Neural progenitor cell (in vitro differentiated cells): Measurements from ENCODE around the gene KLHL17. TPM values are rescaled to one million over a fixed set of nuclear protein-coding genes. Genes with fewer than 3 reads are reported as not detected.
"Not testable (repeated sequence)": the region's sequence is repeated elsewhere in the genome, so short reads cannot be mapped to it uniquely, and the experiment has no call there.

Experiments used
- DNase-seq: peaks from one replicate; pipeline ENCODE4 v3.0.0-alpha.2; 2016; ENCODE audit warnings: low spot score
- H2AFZ ChIP-seq: fragments of 200-600 bp; sonication (generic); replicated peaks from 2 replicates; pipeline ENCODE4 v1.6.1; 2016; ENCODE audit warnings: antibody characterized with exemption
- H3F3A ChIP-seq: fragments of 200-600 bp; sonication (generic); 2 replicates; pipeline ENCODE4 v1.6.1; 2016; ENCODE audit warnings: antibody characterized with exemption, low read depth
- H3K27ac ChIP-seq: fragments of 200-600 bp; sonication (generic); 2 replicates; pipeline ENCODE4 v1.5.1; 2016; ENCODE audit warnings: mild to moderate bottlenecking
- H3K27me3 ChIP-seq: fragments of 200-600 bp; sonication (generic); 2 replicates; pipeline ENCODE4 v1.6.1; 2016; ENCODE audit warnings: mild to moderate bottlenecking, moderate library complexity
- H3K36me3 ChIP-seq: fragments of 200-600 bp; sonication (generic); 2 replicates; pipeline ENCODE4 v1.5.1; 2016
- H3K4me1 ChIP-seq: fragments of 200-600 bp; sonication (generic); 2 replicates; pipeline ENCODE4 v1.6.1; 2016; ENCODE audit warnings: mixed run types
- H3K4me2 ChIP-seq: fragments of 200-600 bp; sonication (generic); 2 replicates; pipeline ENCODE4 v1.6.1; 2016
- H3K4me3 ChIP-seq: fragments of 200-600 bp; sonication (generic); 2 replicates; pipeline ENCODE4 v1.5.1; 2016
- H3K79me2 ChIP-seq: fragments of 200-600 bp; sonication (generic); 2 replicates; pipeline ENCODE4 v1.6.1; 2016; ENCODE audit warnings: low read depth
- H3K9ac ChIP-seq: fragments of 200-600 bp; sonication (generic); 2 replicates; pipeline ENCODE4 v1.6.1; 2016
- H3K9me3 ChIP-seq: fragments of 200-600 bp; sonication (generic); 2 replicates; pipeline ENCODE4 v1.5.1; 2016; ENCODE audit warnings: low read depth
- H4K20me1 ChIP-seq: fragments of 200-600 bp; sonication (generic); 2 replicates; pipeline ENCODE4 v1.6.1; 2016; ENCODE audit warnings: low read depth
- H3K27ac Mint-ChIP-seq: 3 replicates; pipeline ENCODE4 v1.8.0; 2021; ENCODE audit warnings: mixed read lengths
- H3K27me3 Mint-ChIP-seq: 2 replicates; pipeline ENCODE4 v1.8.0; 2022; ENCODE audit warnings: low read depth, mild to moderate bottlenecking, inconsistent platforms, moderate library complexity, mixed read lengths; ENCODE audit not compliant: insufficient read depth
- H3K36me3 Mint-ChIP-seq: 3 replicates; pipeline ENCODE4 v1.8.0; 2021; ENCODE audit warnings: mixed read lengths
- H3K4me1 Mint-ChIP-seq: 3 replicates; pipeline ENCODE4 v1.8.0; 2021; ENCODE audit warnings: mixed read lengths
- H3K4me3 Mint-ChIP-seq: 3 replicates; pipeline ENCODE4 v1.8.0; 2021; ENCODE audit warnings: mild to moderate bottlenecking, moderate library complexity, mixed read lengths
- H3K9me3 Mint-ChIP-seq: 3 replicates; pipeline ENCODE4 v1.8.0; 2020; ENCODE audit warnings: mixed read lengths
- EZH2 ChIP-seq: fragments of 200-600 bp; sonication (generic); IDR thresholded peaks from 2 replicates; pipeline ENCODE4 v1.6.1; 2017; ENCODE audit warnings: antibody characterized with exemption, mild to moderate bottlenecking, moderate library complexity
- EZH2phosphoT487 ChIP-seq: fragments of 200-600 bp; sonication (generic); IDR thresholded peaks from 2 replicates; pipeline ENCODE4 v1.6.1; 2017; ENCODE audit warnings: antibody characterized with exemption
- total RNA-seq: library from RNA; depleted of rRNA; stranded (reverse); fragments of >200 nt; gene quantifications from 2 replicates; pipeline ENCODE4 v1.2.3, GENCODE V29; 2015; ENCODE audit warnings: low replicate concordance
- TF ChIP-seq, protein P1 (sequence below): fragments of 200-600 bp; sonication (generic); IDR thresholded peaks from 2 replicates; pipeline ENCODE4 v1.5.1; 2017; ENCODE audit warnings: antibody characterized with exemption, mild to moderate bottlenecking

The KLHL17 gene
- total RNA-seq, 1 donor from 2014 or later, result 10.7 TPM

DNA sequence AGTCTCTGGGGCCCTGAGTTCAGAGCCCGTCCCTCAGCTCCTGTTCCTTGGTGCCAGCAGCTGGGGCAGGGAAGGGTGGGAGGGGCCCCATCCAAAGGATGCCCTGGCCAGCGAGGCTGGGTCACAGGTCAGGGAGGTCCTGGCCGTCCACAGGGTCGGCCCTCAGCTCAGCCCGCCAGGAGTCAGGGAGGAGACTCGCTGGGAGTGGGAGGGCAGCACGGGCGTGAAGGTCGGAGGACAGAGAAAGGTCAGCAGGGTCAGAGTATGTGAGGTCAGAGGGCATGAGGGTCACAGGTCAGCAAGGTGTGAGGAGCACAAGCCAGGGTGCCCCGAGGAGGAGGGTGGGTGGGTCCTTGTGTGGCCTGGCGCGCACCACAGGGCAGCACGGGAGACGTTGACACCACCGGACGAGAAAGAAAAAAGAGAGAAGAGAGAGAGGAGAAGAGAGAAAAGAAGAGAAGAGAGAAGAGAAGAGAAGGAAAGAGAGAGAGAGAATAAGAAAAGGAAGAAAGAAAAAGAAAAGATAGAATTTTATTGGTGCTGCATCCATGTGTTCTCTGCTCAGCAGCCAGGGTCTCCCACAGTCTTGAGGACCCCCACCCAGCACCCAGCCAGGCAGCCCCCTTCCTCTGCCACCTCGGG is 14.4 kb downstream of the KLHL17 start:
- Histone ChIP-seq H3K4me2 (no peak overlapping the region), H3K27me3 (peaks cover 67% of the 10 kb centered on the region), H3K9me3 (no peaks in the 10 kb centered on the region), H3K27ac (no peak overlapping the region), H3K79me2 (no peaks in the 10 kb centered on the region), H3K4me3 (no peak overlapping the region), H3F3A (peaks cover 7% of the 10 kb centered on the region), H3K36me3 (no peaks in the 10 kb centered on the region), H2AFZ (no peak overlapping the region), H4K20me1 (no peaks in the 10 kb centered on the region), H3K4me1 (no peaks in the 10 kb centered on the region), H3K9ac (no peak overlapping the region)
- Mint-ChIP-seq H3K27ac (no peak overlapping the region), H3K4me3 (peak overlapping the region; percentile 50), H3K9me3 (peaks cover 4% of the 10 kb centered on the region), H3K36me3 (peaks cover 3% of the 10 kb centered on the region), H3K27me3 (peaks cover 29% of the 10 kb centered on the region), H3K4me1 (peaks cover 8% of the 10 kb centered on the region)
- TF ChIP-seq EZH2phosphoT487 (no peak), EZH2 (no peak)
- TF ChIP-seq, protein P1, sequence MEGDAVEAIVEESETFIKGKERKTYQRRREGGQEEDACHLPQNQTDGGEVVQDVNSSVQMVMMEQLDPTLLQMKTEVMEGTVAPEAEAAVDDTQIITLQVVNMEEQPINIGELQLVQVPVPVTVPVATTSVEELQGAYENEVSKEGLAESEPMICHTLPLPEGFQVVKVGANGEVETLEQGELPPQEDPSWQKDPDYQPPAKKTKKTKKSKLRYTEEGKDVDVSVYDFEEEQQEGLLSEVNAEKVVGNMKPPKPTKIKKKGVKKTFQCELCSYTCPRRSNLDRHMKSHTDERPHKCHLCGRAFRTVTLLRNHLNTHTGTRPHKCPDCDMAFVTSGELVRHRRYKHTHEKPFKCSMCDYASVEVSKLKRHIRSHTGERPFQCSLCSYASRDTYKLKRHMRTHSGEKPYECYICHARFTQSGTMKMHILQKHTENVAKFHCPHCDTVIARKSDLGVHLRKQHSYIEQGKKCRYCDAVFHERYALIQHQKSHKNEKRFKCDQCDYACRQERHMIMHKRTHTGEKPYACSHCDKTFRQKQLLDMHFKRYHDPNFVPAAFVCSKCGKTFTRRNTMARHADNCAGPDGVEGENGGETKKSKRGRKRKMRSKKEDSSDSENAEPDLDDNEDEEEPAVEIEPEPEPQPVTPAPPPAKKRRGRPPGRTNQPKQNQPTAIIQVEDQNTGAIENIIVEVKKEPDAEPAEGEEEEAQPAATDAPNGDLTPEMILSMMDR, result no peak
- no peak for DNase-seq

DNA sequence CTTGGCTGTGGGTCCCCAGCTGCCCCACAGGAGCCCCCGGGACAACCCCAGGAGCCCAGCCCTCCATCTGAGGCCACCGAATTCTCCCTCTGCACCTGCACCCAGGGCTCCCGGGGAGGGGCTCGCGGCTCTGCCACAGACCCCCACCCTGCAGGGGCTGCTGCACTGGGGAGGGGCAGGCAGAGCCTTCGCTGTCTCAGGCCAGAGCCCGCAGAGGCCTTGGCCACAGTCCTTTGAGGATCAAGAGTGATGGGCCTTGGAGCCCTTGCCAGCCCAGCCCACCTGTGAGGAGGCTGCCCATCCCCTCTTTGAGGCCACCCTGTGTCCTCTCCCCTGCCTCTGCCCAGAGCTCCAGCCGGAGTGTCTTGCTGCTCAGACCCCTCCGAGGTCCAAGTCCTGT is 15.0 kb downstream of the KLHL17 start:
- DNase-seq, result no peak
- peaks cover 64% of the 10 kb centered on the region for H3K27me3 ChIP-seq
- Mint-ChIP-seq H3K27me3 (peaks cover 25% of the 10 kb centered on the region), H3K36me3 (peaks cover 3% of the 10 kb centered on the region), H3K9me3 (peaks cover 4% of the 10 kb centered on the region), H3K4me3 (peak overlapping the region; percentile 69), H3K27ac (no peak overlapping the region), H3K4me1 (peaks cover 8% of the 10 kb centered on the region)
- no peak overlapping the region for H2AFZ ChIP-seq
- H3K9ac ChIP-seq, result no peak overlapping the region
- H3F3A ChIP-seq, result peaks cover 7% of the 10 kb centered on the region
- H3K9me3 ChIP-seq, result no peaks in the 10 kb centered on the region
- no peak overlapping the region for H3K27ac ChIP-seq
- no peaks in the 10 kb centered on the region for H3K36me3 ChIP-seq
- H3K79me2 ChIP-seq, result no peaks in the 10 kb centered on the region
- H3K4me1 ChIP-seq, result no peaks in the 10 kb centered on the region
- H3K4me2 ChIP-seq, result no peak overlapping the region
- no peak for TF ChIP-seq EZH2
- no peak for TF ChIP-seq EZH2phosphoT487
- TF ChIP-seq, protein P1, result no peak
- H4K20me1 ChIP-seq, result no peaks in the 10 kb centered on the region
- H3K4me3 ChIP-seq, result no peak overlapping the region

DNA sequence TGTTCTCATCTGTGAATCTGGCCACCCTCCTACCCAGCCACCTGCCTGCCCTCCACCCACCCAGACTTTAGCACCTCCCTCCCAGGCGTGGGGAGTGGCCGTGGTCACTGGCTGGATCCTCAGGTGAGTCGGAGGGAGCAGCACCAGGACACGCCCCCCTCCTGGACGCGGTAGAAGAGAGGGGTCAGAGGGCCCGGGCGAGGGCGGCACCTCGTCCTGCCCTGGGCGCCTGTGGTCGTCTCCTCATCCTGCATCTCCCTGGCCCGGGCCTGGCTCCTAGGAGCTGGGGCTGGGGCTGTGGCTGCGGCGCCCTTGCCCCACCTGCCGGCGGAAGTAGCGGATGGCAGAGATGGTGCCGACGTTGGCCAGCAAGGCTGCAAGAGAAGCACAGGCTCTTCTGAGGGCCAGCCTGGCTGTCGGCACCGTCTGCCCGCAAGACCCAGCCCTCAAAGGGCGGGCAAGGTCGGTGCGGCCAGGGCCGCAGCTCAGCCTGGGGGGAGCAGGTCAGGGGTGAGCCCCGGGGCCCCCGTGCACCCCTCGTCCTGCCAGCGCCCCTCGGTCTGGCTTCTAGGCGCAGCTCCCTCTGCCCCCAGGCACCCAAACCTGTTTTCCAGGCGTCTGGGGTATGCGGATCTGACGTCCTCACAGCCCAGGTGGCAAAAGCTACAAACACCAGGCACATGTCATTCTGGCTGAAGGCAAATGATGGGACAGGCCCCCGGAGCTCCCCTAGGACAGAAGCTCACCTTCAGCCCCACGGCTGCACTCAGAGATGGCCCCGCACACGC is 15.7 kb downstream of the KLHL17 start:
- no peaks in the 10 kb centered on the region for H3K9me3 ChIP-seq
- no peaks in the 10 kb centered on the region for H3K36me3 ChIP-seq
- H3K4me3 ChIP-seq, result peak overlapping the region; percentile 26
- peaks cover 8% of the 10 kb centered on the region for H3K4me1 Mint-ChIP-seq
- H3K4me2 ChIP-seq, result peak overlapping the region; percentile 71
- H3K4me1 ChIP-seq, result no peaks in the 10 kb centered on the region
- H3K36me3 Mint-ChIP-seq, result peaks cover 3% of the 10 kb centered on the region
- peak overlapping the region; percentile 69 for H3K4me3 Mint-ChIP-seq
- H4K20me1 ChIP-seq, result no peaks in the 10 kb centered on the region
- H3K79me2 ChIP-seq, result no peaks in the 10 kb centered on the region
- H3K27ac ChIP-seq, result no peak overlapping the region
- H3K27me3 ChIP-seq, result peaks cover 63% of the 10 kb centered on the region
- peak; percentile 89 for DNase-seq
- TF ChIP-seq, protein P1, result peak; percentile 70
- TF ChIP-seq EZH2phosphoT487 (peak; percentile 37), EZH2 (no peak)
- peak overlapping the region; percentile 87 for H2AFZ ChIP-seq
- H3F3A ChIP-seq, result peaks cover 7% of the 10 kb centered on the region
- no peak overlapping the region for H3K9ac ChIP-seq
- peaks cover 25% of the 10 kb centered on the region for H3K27me3 Mint-ChIP-seq
- H3K27ac Mint-ChIP-seq, result no peak overlapping the region
- peaks cover 4% of the 10 kb centered on the region for H3K9me3 Mint-ChIP-seq

DNA sequence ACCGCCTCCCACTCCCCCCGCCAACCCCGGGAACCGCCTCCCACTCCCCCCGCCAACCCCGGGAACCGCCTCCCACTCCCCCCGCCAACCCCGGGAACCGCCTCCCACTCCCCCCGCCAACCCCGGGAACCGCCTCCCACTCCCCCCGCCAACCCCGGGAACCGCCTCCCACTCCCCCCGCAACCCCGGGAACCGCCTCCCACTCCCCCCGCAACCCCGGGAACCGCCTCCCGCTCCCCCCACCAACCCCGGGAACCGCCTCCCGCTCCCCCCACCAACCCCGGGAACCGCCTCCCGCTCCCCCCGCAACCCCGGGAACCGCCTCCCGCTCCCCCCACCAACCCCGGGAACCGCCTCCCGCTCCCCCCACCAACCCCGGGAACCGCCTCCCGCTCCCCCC is 16.4 kb downstream of the KLHL17 start:
- H3K4me2 ChIP-seq, H3K27ac Mint-ChIP-seq: not testable (repeated sequence)

More for the DNA sequence above, 16.4 kb downstream of the KLHL17 start:
- H3K27ac ChIP-seq, H3K4me3 ChIP-seq, H3K4me1 Mint-ChIP-seq, DNase-seq, H3K9me3 Mint-ChIP-seq, H3K79me2 ChIP-seq, H3K9me3 ChIP-seq, H3K9ac ChIP-seq, H3K4me1 ChIP-seq, H3F3A ChIP-seq, H2AFZ ChIP-seq, H3K4me3 Mint-ChIP-seq, H3K36me3 ChIP-seq, H3K36me3 Mint-ChIP-seq, H4K20me1 ChIP-seq: not testable (repeated sequence)
- H3K27me3 ChIP-seq, result peaks cover 63% of the 10 kb centered on the region
- peaks cover 21% of the 10 kb centered on the region for H3K27me3 Mint-ChIP-seq
